Stimulated activated CD4-positive, alpha-beta T cell treated with anti-CD3 and anti-CD28 coated beads, Interleukin-4, amount 100 ng/mL, for 4 hours (primary cell): Measurements from ENCODE around the gene HDGFL2.

ENCODE experiments used
- DNase-seq, 2 experiments: peaks; one replicate each; pipeline ENCODE4 v3.0.0-alpha.2; 2020

Gene HDGFL2

DNA sequence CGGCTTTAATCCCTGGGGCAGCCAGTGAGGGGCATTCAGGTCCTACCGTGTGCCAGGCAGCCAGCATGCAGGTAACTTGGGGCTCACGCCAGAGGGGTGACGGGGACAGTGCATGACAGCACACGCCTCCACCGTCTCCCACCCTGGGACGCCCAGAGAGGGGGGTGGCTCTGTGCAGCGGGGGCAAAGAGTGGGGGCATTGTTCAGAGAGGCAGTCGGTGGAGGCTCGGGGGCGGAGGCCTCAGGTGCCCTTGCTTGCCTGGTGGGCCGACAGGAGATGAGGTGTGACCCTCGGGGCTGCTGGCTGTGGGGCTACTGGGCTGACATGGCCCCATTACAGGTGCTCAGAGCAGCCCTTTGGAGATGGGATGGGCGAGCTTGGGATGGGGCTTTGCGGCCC lies 27.8 kb downstream of the HDGFL2 start:
- no peak for DNase-seq

- no peak for DNase-seq
Observed at GRCh38 chr19:4500841-4501591, 28.9 kb downstream of the HDGFL2 start.

DNA sequence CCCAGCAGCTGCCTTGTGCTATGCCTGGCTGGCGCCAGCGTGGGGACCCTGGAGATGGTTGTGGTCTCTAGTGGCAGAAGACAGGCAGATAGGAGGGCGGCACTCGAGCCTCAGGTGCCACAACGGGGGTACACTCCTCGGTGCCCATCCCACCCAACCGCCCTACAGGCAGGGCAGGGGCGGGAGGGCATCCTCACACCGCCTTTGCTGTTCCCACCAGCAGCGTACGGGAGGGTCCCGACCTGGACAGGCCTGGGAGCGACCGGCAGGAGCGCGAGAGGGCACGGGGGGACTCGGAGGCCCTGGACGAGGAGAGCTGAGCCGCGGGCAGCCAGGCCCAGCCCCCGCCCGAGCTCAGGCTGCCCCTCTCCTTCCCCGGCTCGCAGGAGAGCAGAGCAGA lies 29.6 kb downstream of the HDGFL2 start:
- no peak for DNase-seq

DNA sequence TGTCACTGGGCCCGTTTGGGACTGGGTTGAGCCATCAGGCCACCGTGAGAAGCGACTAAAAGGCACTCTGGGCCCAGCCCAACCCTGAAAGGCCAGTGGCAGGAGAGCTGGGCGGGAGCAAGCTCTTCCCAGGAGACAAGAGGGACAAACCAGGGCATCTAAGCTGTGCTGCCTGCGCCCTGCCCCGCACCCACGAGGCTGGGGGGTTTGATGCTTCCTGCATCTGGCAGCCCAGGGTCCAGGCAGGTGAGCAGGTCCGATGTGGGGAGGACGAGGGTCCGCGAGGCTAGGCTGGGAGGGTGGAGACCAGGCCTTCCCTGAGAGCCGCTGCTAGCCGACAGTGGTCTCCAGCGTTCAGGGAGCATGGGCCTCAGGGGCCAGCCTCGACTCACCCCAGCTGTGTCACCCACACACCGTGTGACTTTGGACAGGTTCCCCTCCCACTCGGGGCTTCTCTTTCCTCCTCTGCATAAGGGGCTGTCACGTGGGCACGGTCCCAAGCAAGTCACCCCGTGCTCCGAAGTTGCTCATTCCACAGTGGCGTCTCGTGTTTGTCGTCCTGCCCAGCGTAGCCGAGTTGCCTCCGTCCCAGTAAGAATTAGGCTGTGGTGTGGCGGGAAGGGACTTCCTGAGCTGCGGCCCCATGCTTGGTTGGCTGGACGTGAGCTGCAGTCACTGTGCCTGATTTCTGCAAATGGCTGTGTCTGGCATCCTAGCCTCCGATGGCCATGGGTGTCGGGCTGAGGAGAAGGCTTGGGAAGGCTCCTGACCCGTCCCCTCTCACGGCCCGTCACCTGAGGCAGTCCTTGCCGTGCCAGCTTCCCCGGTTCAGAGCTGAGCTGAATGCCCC lies 30.4 kb downstream of the HDGFL2 start:
- no peak for DNase-seq

DNA sequence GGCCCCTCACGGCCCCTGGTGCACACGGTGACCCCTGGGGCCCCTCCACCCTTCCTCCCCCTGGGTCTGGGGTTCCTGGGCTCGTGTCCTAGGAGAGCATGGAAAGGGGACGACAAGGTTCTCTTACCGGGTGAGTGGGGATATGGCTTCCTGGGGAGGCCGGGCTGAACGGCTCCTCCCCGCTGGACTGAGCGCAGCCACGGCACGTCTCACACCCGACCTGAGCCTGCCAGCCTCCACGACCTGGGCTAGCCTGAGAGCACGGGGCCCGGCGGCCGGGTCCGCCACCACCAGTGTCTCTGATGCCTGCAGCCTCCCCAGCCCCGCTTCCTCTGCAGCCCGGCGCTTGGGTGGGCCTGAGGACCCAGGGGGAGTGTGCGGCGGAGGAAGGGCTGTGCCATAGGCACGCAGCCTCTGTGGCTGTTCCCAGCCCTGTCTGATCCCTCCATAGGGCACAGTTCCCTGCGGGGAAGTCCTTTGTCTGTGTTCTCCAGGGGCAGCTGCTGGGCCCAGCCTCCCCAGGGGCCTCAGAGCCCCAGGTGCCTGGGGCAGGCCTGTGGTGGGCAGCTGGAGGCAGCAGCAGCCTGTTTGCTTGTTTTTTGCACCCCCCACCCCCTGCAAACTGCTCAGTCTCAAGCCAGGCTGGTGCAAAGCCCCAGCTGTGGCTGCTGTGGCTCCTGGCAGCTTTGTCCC lies 31.2 kb downstream of the HDGFL2 start:
- DNase-seq = no peak

DNA sequence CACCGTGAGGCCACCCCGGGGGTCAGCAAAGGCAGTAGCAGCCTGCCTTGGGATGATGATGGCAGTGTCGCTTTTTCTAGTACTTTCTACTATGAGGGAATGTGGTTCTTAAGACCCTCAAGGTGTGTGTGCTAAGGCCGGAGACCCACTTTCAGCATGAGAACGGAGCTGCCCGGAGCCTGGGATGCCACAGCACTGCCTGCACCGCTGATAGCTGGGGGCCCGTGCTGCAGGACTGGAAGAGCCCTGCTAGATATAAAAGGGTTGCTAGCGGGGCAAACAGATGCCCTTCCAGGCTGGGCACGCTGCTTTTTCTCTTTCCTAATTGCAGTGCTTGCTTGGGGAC lies 31.7 kb downstream of the HDGFL2 start:
- DNase-seq = no peak

GRCh38 chr19:4504297-4504701 lies 32.2 kb downstream of the HDGFL2 start:
- no peak for DNase-seq

GRCh38 chr19:4504891-4505569 lies 32.9 kb downstream of the HDGFL2 start:
- DNase-seq = no peak

- DNase-seq = no peak
Observed at GRCh38 chr19:4505570-4506448, 33.7 kb downstream of the HDGFL2 start.

DNA sequence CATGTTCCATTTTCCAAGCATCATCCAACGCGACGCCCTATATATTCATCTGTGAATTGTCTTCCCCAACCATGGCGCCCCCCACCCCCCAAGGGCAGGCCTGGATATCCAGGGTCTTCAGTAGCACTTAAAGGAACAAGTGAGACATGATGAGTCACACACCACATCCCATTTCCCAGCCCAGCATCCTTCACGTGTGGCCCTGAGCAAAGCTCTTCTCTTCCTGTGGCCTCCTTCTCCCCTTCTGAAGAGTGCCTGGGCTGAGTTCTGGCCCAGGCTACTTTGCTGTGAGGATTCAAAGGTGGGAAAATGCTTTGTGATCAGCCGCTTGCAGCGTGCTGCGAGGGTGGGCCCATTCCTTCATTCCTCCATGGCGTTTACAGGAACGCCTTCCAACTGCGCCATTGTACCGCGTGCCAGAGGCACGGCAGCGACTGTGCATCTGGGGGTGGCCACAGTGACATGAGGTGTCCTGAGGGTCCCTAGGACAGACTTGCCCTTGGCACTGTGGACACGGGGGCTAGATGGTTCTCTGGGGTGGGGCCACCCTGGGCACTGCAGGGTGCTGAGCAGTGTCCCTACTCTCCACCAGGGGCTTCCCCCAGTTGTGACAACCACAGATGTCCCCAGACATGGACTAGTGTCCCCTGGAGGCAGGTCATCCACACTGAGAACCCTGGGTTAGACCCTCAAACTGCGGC lies 34.5 kb downstream of the HDGFL2 start:
- no peak for DNase-seq

DNA sequence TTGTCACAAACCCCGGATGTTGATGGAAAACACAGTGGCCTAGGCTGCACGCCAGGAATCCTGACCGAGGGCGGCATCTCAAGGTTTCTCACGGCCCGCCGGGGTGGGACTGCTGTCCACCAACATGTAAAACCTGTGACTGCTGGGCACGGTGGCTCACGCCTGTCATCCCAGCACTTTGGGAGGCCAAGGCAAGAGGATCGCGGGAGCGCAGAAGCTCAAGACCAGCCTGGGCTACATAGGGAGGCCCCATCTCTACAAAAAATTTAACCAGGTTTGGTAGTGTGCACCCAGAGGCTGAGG lies 35.0 kb downstream of the HDGFL2 start:
- no peak for DNase-seq

DNA sequence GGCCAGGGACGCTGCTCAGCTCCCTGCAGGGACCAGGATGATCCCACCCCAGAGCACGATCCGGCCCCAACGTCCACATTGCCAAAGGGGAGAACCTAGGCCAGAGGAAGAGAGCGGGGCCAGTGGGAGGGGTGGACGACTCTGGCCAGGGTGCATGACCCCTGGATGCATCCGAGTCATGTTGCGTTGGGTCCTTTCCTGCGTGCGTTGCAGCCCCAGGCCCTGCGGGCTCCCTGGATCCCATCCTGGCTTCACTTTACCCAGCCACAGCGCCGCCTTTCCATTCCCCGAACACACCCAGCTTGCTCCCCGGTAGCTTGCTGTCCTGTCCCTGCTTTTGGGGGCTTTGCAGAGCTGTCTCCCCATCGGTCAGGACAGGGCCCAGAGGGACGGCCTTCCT lies 35.7 kb downstream of the HDGFL2 start:
- no peak for DNase-seq

GRCh38 chr19:4508698-4509097 lies 36.6 kb downstream of the HDGFL2 start:
- no peak for DNase-seq

- DNase-seq = no peak
Observed at GRCh38 chr19:4510435-4511255, 38.5 kb downstream of the HDGFL2 start.

DNA sequence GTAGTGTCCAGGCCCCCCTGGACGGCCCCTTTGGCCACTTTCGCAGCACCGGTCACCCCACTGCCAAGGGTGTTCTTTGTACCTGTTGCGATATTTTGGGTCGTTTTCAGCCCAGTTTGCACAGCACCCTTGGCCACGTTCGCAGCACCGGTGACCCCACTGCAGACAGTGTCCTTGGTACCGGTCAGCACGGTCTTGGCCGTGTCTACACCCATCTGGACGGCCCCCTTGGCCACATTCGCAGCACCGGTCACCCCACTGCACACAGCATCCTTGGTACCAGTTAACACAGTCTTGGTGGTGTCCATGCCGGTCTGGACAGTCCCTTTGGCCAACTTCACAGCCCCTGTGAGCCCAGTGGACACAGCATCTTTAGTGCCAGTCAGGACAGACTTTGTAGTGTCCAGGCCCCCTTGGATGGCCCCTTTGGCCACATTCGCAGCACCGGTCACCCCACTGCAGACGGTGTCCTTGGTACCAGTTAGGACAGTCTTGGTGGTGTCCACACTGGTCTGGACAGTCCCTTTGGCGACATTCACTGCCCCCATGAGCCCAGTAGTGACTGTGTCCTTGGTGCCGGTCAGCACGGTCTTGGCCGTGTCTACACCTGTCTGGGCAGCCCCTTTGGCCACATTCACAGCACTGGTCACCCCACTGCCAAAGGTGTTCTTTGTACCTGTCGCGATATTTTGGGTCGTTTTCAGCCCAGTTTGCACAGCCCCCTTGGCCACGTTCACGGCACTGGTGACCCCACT lies 39.4 kb downstream of the HDGFL2 start:
- DNase-seq = no peak

- no peak for DNase-seq
Observed at GRCh38 chr19:4512070-4512469, 40.0 kb downstream of the HDGFL2 start.

- DNase-seq = no peak
Observed at GRCh38 chr19:4513248-4513647, 41.2 kb downstream of the HDGFL2 start.

GRCh38 chr19:4515732-4516131 lies 43.6 kb downstream of the HDGFL2 start:
- DNase-seq = no peak

DNA sequence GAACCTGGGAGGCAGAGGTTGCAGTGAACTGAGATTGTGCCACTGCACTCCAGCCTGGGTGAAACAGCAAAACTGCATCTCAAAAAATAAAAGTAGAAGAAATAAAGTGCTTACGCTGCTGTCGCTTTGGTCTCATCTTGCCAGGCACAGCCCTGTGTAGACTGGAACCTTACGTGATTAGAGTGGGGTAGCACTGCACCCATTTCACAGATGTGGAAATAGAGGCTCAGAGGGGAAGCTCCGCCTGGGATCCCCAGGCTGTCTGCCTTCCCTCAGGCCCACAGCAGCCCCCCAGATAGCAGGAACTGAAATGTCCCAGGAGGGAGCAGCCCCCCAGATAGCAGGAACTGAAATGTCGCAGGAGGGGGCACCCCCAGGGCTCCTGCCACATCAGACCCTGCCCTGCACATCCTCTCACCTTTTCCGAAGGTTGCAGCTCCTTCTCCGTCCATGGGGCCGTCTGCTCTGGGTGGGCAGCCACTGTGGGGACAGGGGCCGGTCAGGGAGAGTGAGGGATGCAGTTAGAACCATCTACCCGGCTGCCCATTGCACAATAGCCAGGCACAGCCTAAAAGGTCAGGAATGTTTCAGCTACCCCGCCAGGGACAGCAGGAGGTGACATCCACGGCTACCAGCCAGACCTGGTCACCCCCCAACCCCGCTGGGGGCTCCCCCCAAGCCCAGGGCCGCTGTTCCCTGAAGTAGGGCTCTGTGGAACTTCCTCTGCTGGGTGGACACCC lies 44.3 kb downstream of the HDGFL2 start:
- no peak for DNase-seq
